Liver (tissue), 9 donors: ENCODE measurements around the gene SYNDIG1. TPM values are rescaled to one million over a fixed set of nuclear protein-coding genes. Genes with fewer than 3 reads are reported as not detected.
A peak's percentile ranks its signal among the peaks of the same experiment; 100 is the strongest.

Experiments used
- DNase-seq: peaks from one replicate; pipeline ENCODE4 v3.0.0-alpha.2; 2017; ENCODE audit warnings: low spot score
- H3K27ac ChIP-seq, 2 donors: one replicate each; pipeline ENCODE4 v1.7.0; 2013; ENCODE audit warnings: inconsistent platforms in 2 of 2, low read length in 2 of 2, control low read depth in 1 of 2, low read depth in 1 of 2, mild to moderate bottlenecking in 1 of 2
- H3K27me3 ChIP-seq, 4 donors: one replicate each; pipeline versions ENCODE4 v1.6.1 to v1.7.0; 2013; ENCODE audit warnings: low read length in 3 of 4, inconsistent platforms in 1 of 4, mild to moderate bottlenecking in 1 of 4, moderate library complexity in 1 of 4; ENCODE audit not compliant: control insufficient read depth in 4 of 4, insufficient read depth in 4 of 4
- H3K36me3 ChIP-seq, 4 donors: one replicate each; pipeline versions ENCODE4 v1.6.1 to v1.7.0; 2013; ENCODE audit warnings: low read length in 3 of 4, mild to moderate bottlenecking in 3 of 4, low read depth in 1 of 4, moderate library complexity in 1 of 4; ENCODE audit not compliant: control insufficient read depth in 4 of 4, insufficient read depth in 3 of 4
- H3K4me1 ChIP-seq, 4 donors: one replicate each; pipeline versions ENCODE4 v1.6.1 to v1.7.0; 2013; ENCODE audit warnings: low read length in 3 of 4, mild to moderate bottlenecking in 3 of 4, moderate library complexity in 1 of 4; ENCODE audit not compliant: control insufficient read depth in 4 of 4, insufficient read depth in 4 of 4
- H3K4me3 ChIP-seq, 3 donors: one replicate each; pipeline versions ENCODE4 v1.6.1 to v1.7.0; 2013; ENCODE audit warnings: low read length in 3 of 3, control low read depth in 1 of 3, low read depth in 1 of 3, mild to moderate bottlenecking in 1 of 3
- H3K9ac ChIP-seq, 2 donors: one replicate each; pipeline ENCODE4 v1.7.0; 2013; ENCODE audit warnings: low read length in 2 of 2, mild to moderate bottlenecking in 2 of 2, moderate library complexity in 2 of 2, control low read depth in 1 of 2, low read depth in 1 of 2
- H3K9me3 ChIP-seq, 4 donors: one replicate each; pipeline versions ENCODE4 v1.6.1 to v1.7.0; 2013; ENCODE audit warnings: low read length in 3 of 4; ENCODE audit not compliant: control insufficient read depth in 4 of 4
- ATF3 ChIP-seq: IDR thresholded peaks from 2 replicates; pipeline ENCODE4 v1.6.1; 2016; ENCODE audit warnings: antibody characterized with exemption
- CTCF ChIP-seq: fragments of 150-350 bp; IDR thresholded peaks from 2 replicates; pipeline ENCODE4 v1.5.1; 2017; ENCODE audit warnings: improper control_type of control experiment, low read depth, low read length; ENCODE audit not compliant: missing input control
- EGR1 ChIP-seq, 2 donors: IDR thresholded peaks; 2 replicates each; pipeline ENCODE4 v1.6.1; 2016 to 2018; ENCODE audit warnings: antibody characterized with exemption in 2 of 2, low read depth in 2 of 2
- FOXA1 ChIP-seq: IDR thresholded peaks from 2 replicates; pipeline ENCODE4 v1.6.1; 2016; ENCODE audit warnings: antibody characterized with exemption
- FOXA2 ChIP-seq: IDR thresholded peaks from 2 replicates; pipeline ENCODE4 v1.6.1; 2016; ENCODE audit warnings: antibody characterized with exemption
- GABPA ChIP-seq, 2 donors: IDR thresholded peaks in 1 of 2; conservative IDR thresholded peaks in 1 of 2; 2 replicates each; pipeline ENCODE4 v1.6.1; 2016; ENCODE audit warnings: antibody characterized with exemption in 2 of 2, mild to moderate bottlenecking in 1 of 2, moderate library complexity in 1 of 2
- HNF4A ChIP-seq, 2 donors: conservative IDR thresholded peaks; 2 replicates each; pipeline ENCODE4 v1.6.1; 2016; ENCODE audit warnings: antibody characterized with exemption in 2 of 2, mild to moderate bottlenecking in 2 of 2
- HNF4G ChIP-seq: IDR thresholded peaks from 2 replicates; pipeline ENCODE4 v1.6.1; 2016; ENCODE audit warnings: antibody characterized with exemption
- JUND ChIP-seq, 2 donors: IDR thresholded peaks; 2 replicates each; pipeline ENCODE4 v1.6.1; 2016; ENCODE audit warnings: antibody characterized with exemption in 2 of 2
- NR2F2 ChIP-seq: IDR thresholded peaks from 2 replicates; pipeline ENCODE4 v1.6.1; 2016; ENCODE audit warnings: antibody characterized with exemption
- SP1 ChIP-seq: IDR thresholded peaks from 2 replicates; pipeline ENCODE4 v1.6.1; 2018; ENCODE audit warnings: antibody characterized with exemption, mild to moderate bottlenecking
- TAF1 ChIP-seq: conservative IDR thresholded peaks from 2 replicates; pipeline ENCODE4 v1.6.1; 2016; ENCODE audit warnings: antibody characterized with exemption, mild to moderate bottlenecking
- YY1 ChIP-seq: IDR thresholded peaks from 2 replicates; pipeline ENCODE4 v1.6.1; 2016; ENCODE audit warnings: antibody characterized with exemption, mild to moderate bottlenecking
- WGBS: extraction: QIAGEN DNeasy Blood & Tissue Kit; methylation state at CpG from one replicate; pipeline ENCODE4 v1.1.7; 2013; 5-methylcytosine and 5-hydroxymethylcytosine counted together
- polyA plus RNA-seq, 2 donors: library from polyadenylated mRNA; stranded (reverse) in 1 of 2; unstranded in 1 of 2; fragments of 200-250 nt in 1 of 2; fragments of >200 nt in 1 of 2; fragmentation: Nextera tagmentation in 1 of 2; extraction: Ambion mirVana in 1 of 2; gene quantifications; one replicate each; pipeline versions ENCODE4 v1.2.1 to v1.2.3, GENCODE V29; 2013 to 2015
- total RNA-seq, 2 donors: library from RNA; depleted of rRNA; stranded (reverse); fragments of >200 nt; gene quantifications; one replicate each; pipeline ENCODE4 v1.2.3, GENCODE V29; 2014
- TF ChIP-seq, protein P1 (sequence below): IDR thresholded peaks from 2 replicates; pipeline ENCODE4 v1.6.1; 2016; ENCODE audit warnings: antibody characterized with exemption, mild to moderate bottlenecking
- TF ChIP-seq, protein P2 (sequence below): IDR thresholded peaks from 2 replicates; pipeline ENCODE4 v1.6.1; 2016; ENCODE audit warnings: antibody characterized with exemption
- TF ChIP-seq, protein P3 (sequence below): IDR thresholded peaks from 2 replicates; pipeline ENCODE4 v1.6.1; 2016; ENCODE audit warnings: antibody characterized with exemption
- donor health status: healthy.
- donor health status: healthy.
- donor health status: healthy.
- donor health status: healthy.
- donor health status: healthy.

The SYNDIG1 gene
- total and polyA plus RNA-seq, 4 donors: 0.05 to 0.08 TPM; not detected in 2

- DNase-seq: peak; percentile 19
These were observed 107.0 kb downstream of the SYNDIG1 start for GRCh38 chr20:24576447-24576846.

DNA sequence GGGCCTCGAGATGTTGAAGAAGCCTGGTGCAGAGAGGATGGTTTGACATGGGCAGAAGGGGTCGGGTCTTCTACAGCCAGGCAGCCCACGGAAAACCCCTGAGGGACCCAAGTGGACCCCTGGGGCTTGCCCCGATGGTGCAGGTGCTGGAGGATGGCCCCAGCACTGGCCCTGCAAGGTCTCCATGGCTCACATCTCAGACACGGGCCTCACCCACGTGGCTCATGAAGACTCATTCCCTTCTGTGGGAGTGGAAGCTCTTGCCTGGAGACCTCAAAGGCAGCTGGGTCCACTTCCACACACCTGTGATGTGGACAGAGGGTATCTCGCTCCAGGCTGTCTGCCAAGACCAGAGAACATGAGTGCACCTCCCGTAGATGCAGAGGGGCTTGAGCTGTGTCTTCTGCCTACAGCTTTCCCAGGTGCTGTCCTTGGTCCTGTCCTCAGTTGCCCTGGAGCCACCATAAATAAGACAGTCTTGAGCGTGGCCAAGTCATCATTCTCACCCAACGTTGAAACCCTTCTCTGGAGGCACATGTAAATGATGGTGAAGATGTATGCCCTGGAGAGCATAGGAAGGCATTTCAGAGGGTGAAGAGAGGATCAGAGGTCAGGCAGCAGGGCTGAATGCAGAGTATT is 108.0 kb downstream of the SYNDIG1 start:
- no peak overlapping the region for H3K27ac ChIP-seq
- H3K4me3 ChIP-seq: no peak overlapping the region
- WGBS: 78% methylated on average over 10 of the region's 10 CpGs
- H3K9me3 ChIP-seq: no peaks in the 10 kb centered on the region
- H3K9ac ChIP-seq: no peak overlapping the region
- no peaks in the 10 kb centered on the region for H3K27me3 ChIP-seq
- peak; percentile 19 for DNase-seq
- H3K4me1 ChIP-seq: no peaks in the 10 kb centered on the region
- H3K36me3 ChIP-seq: no peaks in the 10 kb centered on the region
- TF ChIP-seq EGR1 (IDR thresholded peaks at IDR 0.05; ENCODE audit: low read depth in 2 of 2) (no peak), HNF4A (conservative IDR thresholded peaks at IDR 0.05) (no peak), TAF1 (no peak), FOXA2 (no peak), HNF4G (no peak), FOXA1 (no peak), NR2F2 (no peak), JUND (IDR thresholded peaks at IDR 0.05) (no peak), GABPA (IDR thresholded peaks at IDR 0.05 in 1 of 2, conservative IDR thresholded peaks at IDR 0.05 in 1 of 2) (no peak), SP1 (no peak), CTCF (no peak), YY1 (no peak), ATF3 (no peak)
- TF ChIP-seq, protein P1, sequence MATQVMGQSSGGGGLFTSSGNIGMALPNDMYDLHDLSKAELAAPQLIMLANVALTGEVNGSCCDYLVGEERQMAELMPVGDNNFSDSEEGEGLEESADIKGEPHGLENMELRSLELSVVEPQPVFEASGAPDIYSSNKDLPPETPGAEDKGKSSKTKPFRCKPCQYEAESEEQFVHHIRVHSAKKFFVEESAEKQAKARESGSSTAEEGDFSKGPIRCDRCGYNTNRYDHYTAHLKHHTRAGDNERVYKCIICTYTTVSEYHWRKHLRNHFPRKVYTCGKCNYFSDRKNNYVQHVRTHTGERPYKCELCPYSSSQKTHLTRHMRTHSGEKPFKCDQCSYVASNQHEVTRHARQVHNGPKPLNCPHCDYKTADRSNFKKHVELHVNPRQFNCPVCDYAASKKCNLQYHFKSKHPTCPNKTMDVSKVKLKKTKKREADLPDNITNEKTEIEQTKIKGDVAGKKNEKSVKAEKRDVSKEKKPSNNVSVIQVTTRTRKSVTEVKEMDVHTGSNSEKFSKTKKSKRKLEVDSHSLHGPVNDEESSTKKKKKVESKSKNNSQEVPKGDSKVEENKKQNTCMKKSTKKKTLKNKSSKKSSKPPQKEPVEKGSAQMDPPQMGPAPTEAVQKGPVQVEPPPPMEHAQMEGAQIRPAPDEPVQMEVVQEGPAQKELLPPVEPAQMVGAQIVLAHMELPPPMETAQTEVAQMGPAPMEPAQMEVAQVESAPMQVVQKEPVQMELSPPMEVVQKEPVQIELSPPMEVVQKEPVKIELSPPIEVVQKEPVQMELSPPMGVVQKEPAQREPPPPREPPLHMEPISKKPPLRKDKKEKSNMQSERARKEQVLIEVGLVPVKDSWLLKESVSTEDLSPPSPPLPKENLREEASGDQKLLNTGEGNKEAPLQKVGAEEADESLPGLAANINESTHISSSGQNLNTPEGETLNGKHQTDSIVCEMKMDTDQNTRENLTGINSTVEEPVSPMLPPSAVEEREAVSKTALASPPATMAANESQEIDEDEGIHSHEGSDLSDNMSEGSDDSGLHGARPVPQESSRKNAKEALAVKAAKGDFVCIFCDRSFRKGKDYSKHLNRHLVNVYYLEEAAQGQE: no peak
- TF ChIP-seq, protein P2, sequence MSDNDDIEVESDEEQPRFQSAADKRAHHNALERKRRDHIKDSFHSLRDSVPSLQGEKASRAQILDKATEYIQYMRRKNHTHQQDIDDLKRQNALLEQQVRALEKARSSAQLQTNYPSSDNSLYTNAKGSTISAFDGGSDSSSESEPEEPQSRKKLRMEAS: no peak
- TF ChIP-seq, protein P3, sequence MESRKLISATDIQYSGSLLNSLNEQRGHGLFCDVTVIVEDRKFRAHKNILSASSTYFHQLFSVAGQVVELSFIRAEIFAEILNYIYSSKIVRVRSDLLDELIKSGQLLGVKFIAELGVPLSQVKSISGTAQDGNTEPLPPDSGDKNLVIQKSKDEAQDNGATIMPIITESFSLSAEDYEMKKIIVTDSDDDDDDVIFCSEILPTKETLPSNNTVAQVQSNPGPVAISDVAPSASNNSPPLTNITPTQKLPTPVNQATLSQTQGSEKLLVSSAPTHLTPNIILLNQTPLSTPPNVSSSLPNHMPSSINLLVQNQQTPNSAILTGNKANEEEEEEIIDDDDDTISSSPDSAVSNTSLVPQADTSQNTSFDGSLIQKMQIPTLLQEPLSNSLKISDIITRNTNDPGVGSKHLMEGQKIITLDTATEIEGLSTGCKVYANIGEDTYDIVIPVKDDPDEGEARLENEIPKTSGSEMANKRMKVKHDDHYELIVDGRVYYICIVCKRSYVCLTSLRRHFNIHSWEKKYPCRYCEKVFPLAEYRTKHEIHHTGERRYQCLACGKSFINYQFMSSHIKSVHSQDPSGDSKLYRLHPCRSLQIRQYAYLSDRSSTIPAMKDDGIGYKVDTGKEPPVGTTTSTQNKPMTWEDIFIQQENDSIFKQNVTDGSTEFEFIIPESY: no peak

More at GRCh38 chr20:24576447-24576846, 107.0 kb downstream of the SYNDIG1 start:
- 79% methylated on average over 11 of the region's 11 CpGs for WGBS
- Histone ChIP-seq H3K9ac (no peak overlapping the region), H3K9me3 (no peaks in the 10 kb centered on the region), H3K4me3 (no peak overlapping the region), H3K27ac (no peak overlapping the region), H3K27me3 (no peaks in the 10 kb centered on the region), H3K36me3 (no peaks in the 10 kb centered on the region), H3K4me1 (no peaks in the 10 kb centered on the region)
- TF ChIP-seq, protein P2: no peak
- TF ChIP-seq HNF4G (no peak), FOXA1 (no peak), TAF1 (no peak)
